ENCODE data around the gene HAS3. TPM values are rescaled to one million over a fixed set of nuclear protein-coding genes. Genes with fewer than 3 reads are reported as not detected.

The HAS3 gene
- total RNA-seq, 4 donors from 2014 or later = 0.78 to 3.3 (median 1.2) TPM

- no peak for ATAC-seq
- H3K4me3 ChIP-seq = no peak overlapping the region
- no peak overlapping the region for H3K27ac ChIP-seq
- peaks cover 2 to 34% (median 24%) of the 10 kb centered on the region in 3 donors for H3K4me1 ChIP-seq
- H3K27me3 ChIP-seq = peaks cover 32% of the 10 kb centered on the region
- TF ChIP-seq CTCF (IDR thresholded peaks at IDR 0.05) (no peak), POLR2A (IDR thresholded peaks at IDR 0.05) (no peak), POLR2AphosphoS5 (IDR thresholded peaks at IDR 0.05) (no peak), EP300 (IDR thresholded peaks at IDR 0.05) (no peak)
- peaks cover 0 to 46% of the 10 kb centered on the region in 2 donors for H3K36me3 ChIP-seq
- 100% methylated on average over 1 of the region's 4 CpGs; no CpG with 5 or more reads in 1 of the 2 donors for WGBS, 2 donors (ENCODE audit: low coverage in 1 of 2)
- H3K9me3 ChIP-seq = no peaks in the 10 kb centered on the region
Observed at GRCh38 chr16:69108905-69109252, 3.4 kb downstream of the HAS3 start.

- no peak for ATAC-seq
- H3K27ac ChIP-seq = no peak overlapping the region
- H3K27me3 ChIP-seq = peaks cover 32% of the 10 kb centered on the region
- peaks cover 0 to 54% of the 10 kb centered on the region in 2 donors for H3K36me3 ChIP-seq
- WGBS, 2 donors (ENCODE audit: low coverage in 1 of 2) = 96% methylated on average over 7 of the region's 48 CpGs; no CpG with 5 or more reads in 1 of the 2 donors
- peaks cover 2 to 34% (median 24%) of the 10 kb centered on the region in 3 donors for H3K4me1 ChIP-seq
- H3K4me3 ChIP-seq = no peak overlapping the region
- TF ChIP-seq EP300 (IDR thresholded peaks at IDR 0.05) (no peak), POLR2AphosphoS5 (IDR thresholded peaks at IDR 0.05) (no peak), POLR2A (IDR thresholded peaks at IDR 0.05) (no peak), CTCF (IDR thresholded peaks at IDR 0.05) (no peak)
- no peaks in the 10 kb centered on the region for H3K9me3 ChIP-seq
Observed at GRCh38 chr16:69109486-69110270, 4.2 kb downstream of the HAS3 start.

- Histone ChIP-seq H3K9me3 (no peaks in the 10 kb centered on the region), H3K27me3 (peaks cover 32% of the 10 kb centered on the region), H3K4me1 (peaks cover 2 to 30% (median 22%) of the 10 kb centered on the region in 3 donors), H3K27ac (no peak overlapping the region), H3K4me3 (no peak overlapping the region), H3K36me3 (peaks cover 0 to 62% of the 10 kb centered on the region in 2 donors)
- WGBS, 2 donors (ENCODE audit: low coverage in 1 of 2) = 94 to 100% methylated on average over 4 of the region's 7 CpGs
- ATAC-seq = no peak
- no peak for TF ChIP-seq POLR2AphosphoS5 (IDR thresholded peaks at IDR 0.05)
Observed at GRCh38 chr16:69110406-69110805, 5.0 kb downstream of the HAS3 start.

GRCh38 chr16:69111216-69111875 lies 5.9 kb downstream of the HAS3 start:
- WGBS, 2 donors (ENCODE audit: low coverage in 1 of 2) = 40 to 75% methylated on average over 1 to 6 of the region's 6 CpGs
- peaks cover 0 to 71% of the 10 kb centered on the region in 2 donors for H3K36me3 ChIP-seq
- no peaks in the 10 kb centered on the region for H3K9me3 ChIP-seq
- H3K4me3 ChIP-seq = no peak overlapping the region
- H3K27ac ChIP-seq = no peak overlapping the region
- peaks cover 32% of the 10 kb centered on the region for H3K27me3 ChIP-seq
- ATAC-seq = no peak
- H3K4me1 ChIP-seq = peaks cover 2 to 27% (median 19%) of the 10 kb centered on the region in 3 donors
- TF ChIP-seq POLR2A (IDR thresholded peaks at IDR 0.05) = no peak
- TF ChIP-seq EP300 (IDR thresholded peaks at IDR 0.05) = no peak
- no peak for TF ChIP-seq POLR2AphosphoS5 (IDR thresholded peaks at IDR 0.05)
- TF ChIP-seq CTCF (IDR thresholded peaks at IDR 0.05) = no peak

GRCh38 chr16:69111876-69112230 lies 6.4 kb downstream of the HAS3 start:
- no peak for ATAC-seq
- WGBS, 2 donors (ENCODE audit: low coverage in 1 of 2) = no CpG with 5 or more reads among the region's 5 CpGs
- Histone ChIP-seq H3K36me3 (peaks cover 0 to 76% of the 10 kb centered on the region in 2 donors), H3K4me1 (peaks cover under 1 to 27% (median 14%) of the 10 kb centered on the region in 3 donors), H3K27me3 (peaks cover 28% of the 10 kb centered on the region), H3K4me3 (no peak overlapping the region), H3K27ac (no peak overlapping the region), H3K9me3 (no peaks in the 10 kb centered on the region)
- no peak for TF ChIP-seq EP300 (IDR thresholded peaks at IDR 0.05)
- TF ChIP-seq POLR2A (IDR thresholded peaks at IDR 0.05) = no peak
- TF ChIP-seq CTCF (IDR thresholded peaks at IDR 0.05) = no peak
